Thyroid gland (tissue), 4 donors: ENCODE data around the gene KRT86. TPM values are rescaled to one million over a fixed set of nuclear protein-coding genes. Genes with fewer than 3 reads are reported as not detected.

Experiments used
- DNase-seq, 2 donors: peaks; one replicate each; pipeline ENCODE4 v3.0.0-alpha.2; 2019
- H3K27ac ChIP-seq, 3 donors: fragments of 200-600 bp; sonication (generic); 1 replicate in 2 of 3; 2 replicates in 1 of 3; pipeline ENCODE4 v1.5.1; 2016 to 2019; ENCODE audit warnings: mild to moderate bottlenecking in 1 of 3, moderate library complexity in 1 of 3
- H3K27me3 ChIP-seq: fragments of 200-600 bp; sonication (generic); one replicate; pipeline ENCODE4 v1.5.1; 2019
- H3K36me3 ChIP-seq, 2 donors: fragments of 200-600 bp; sonication (generic); one replicate each; pipeline ENCODE4 v1.5.1; 2016 to 2019
- H3K4me1 ChIP-seq, 2 donors: fragments of 200-600 bp; sonication (generic); one replicate each; pipeline ENCODE4 v1.5.1; 2017 to 2019
- H3K4me3 ChIP-seq, 3 donors: fragments of 200-600 bp; sonication (generic); replicated peaks in 1 of 3; 1 replicate in 2 of 3; 2 replicates in 1 of 3; pipeline ENCODE4 v1.5.1; 2016; ENCODE audit warnings: mild to moderate bottlenecking in 1 of 3
- H3K9me3 ChIP-seq: fragments of 200-600 bp; sonication (generic); one replicate; pipeline ENCODE4 v1.5.1; 2017
- CTCF ChIP-seq, 6 experiments: fragments of 200-600 bp in 3 of 6; fragments of 450-650 bp in 3 of 6; sonication (generic) in 3 of 6; IDR thresholded peaks; one replicate each; pipeline ENCODE4 v1.5.1; 2016 to 2019; ENCODE audit warnings: antibody characterized with exemption in 6 of 6, mild to moderate bottlenecking in 2 of 6, inconsistent platforms in 1 of 6, moderate library complexity in 1 of 6
- POLR2A ChIP-seq, 2 donors: fragments of 450-650 bp; IDR thresholded peaks; one replicate each; pipeline ENCODE4 v1.6.1; 2017; ENCODE audit warnings: antibody characterized with exemption in 2 of 2, mild to moderate bottlenecking in 2 of 2, moderate library complexity in 1 of 2
- WGBS, 2 donors: methylation state at CpG; one replicate each; pipeline ENCODE4 v1.1.5; 2017; 5-methylcytosine and 5-hydroxymethylcytosine counted together
- intact Hi-C: fragments of 100-400 bp; cut with DNase I; formaldehyde crosslinking; loops from one replicate; pipeline ENCODE4 v1.15.1; 2023
- total RNA-seq, 4 donors: library from RNA; depleted of rRNA; stranded (reverse); fragments of >200 nt; gene quantifications; one replicate each; pipeline ENCODE4 v1.2.3, GENCODE V29; 2016

Gene KRT86
- total RNA-seq, 4 donors from 2014 or later, result 0.13 to 1.1 (median 0.42) TPM

GRCh38 chr12:52264435-52264825 lies 10.0 kb upstream of the KRT86 start:
- H3K4me1 ChIP-seq, result no peaks in the 10 kb centered on the region
- intact Hi-C loops, result no loop called here
- WGBS, 2 donors, result 79 to 90% methylated on average over 2 of the region's 2 CpGs

GRCh38 chr12:52266514-52266913 lies 7.9 kb upstream of the KRT86 start:
- Histone ChIP-seq H3K4me3 (no peak overlapping the region), H3K27me3 (no peaks in the 10 kb centered on the region), H3K9me3 (no peaks in the 10 kb centered on the region), H3K27ac (no peak overlapping the region), H3K4me1 (no peaks in the 10 kb centered on the region), H3K36me3 (no peaks in the 10 kb centered on the region)
- TF ChIP-seq POLR2A (IDR thresholded peaks at IDR 0.05) (no peak), CTCF (IDR thresholded peaks at IDR 0.05) (no peak)
- 93 to 100% methylated on average over 2 of the region's 2 CpGs for WGBS, 2 donors
- no peak for DNase-seq
- intact Hi-C loops, result no loop called here

More at GRCh38 chr12:52264435-52264825, 10.0 kb upstream of the KRT86 start:
- Histone ChIP-seq H3K4me3 (no peak overlapping the region), H3K9me3 (no peaks in the 10 kb centered on the region), H3K27ac (no peak overlapping the region), H3K27me3 (no peaks in the 10 kb centered on the region), H3K36me3 (no peaks in the 10 kb centered on the region)
- no peak for TF ChIP-seq CTCF (IDR thresholded peaks at IDR 0.05)
- no peak for TF ChIP-seq POLR2A (IDR thresholded peaks at IDR 0.05)
- no peak for DNase-seq

GRCh38 chr12:52267266-52267665 lies 7.2 kb upstream of the KRT86 start:
- Histone ChIP-seq H3K27me3 (no peaks in the 10 kb centered on the region), H3K4me1 (no peaks in the 10 kb centered on the region), H3K27ac (no peak overlapping the region), H3K36me3 (no peaks in the 10 kb centered on the region), H3K9me3 (no peaks in the 10 kb centered on the region), H3K4me3 (no peak overlapping the region)
- DNase-seq, result no peak
- 92 to 96% methylated on average over 2 to 3 of the region's 3 CpGs for WGBS, 2 donors
- TF ChIP-seq CTCF (IDR thresholded peaks at IDR 0.05) (no peak), POLR2A (IDR thresholded peaks at IDR 0.05) (no peak)
- intact Hi-C loops, result no loop called here

GRCh38 chr12:52267699-52268098 lies 6.7 kb upstream of the KRT86 start:
- no peaks in the 10 kb centered on the region for H3K27me3 ChIP-seq
- intact Hi-C loops, result no loop called here
- no peaks in the 10 kb centered on the region for H3K36me3 ChIP-seq
- TF ChIP-seq POLR2A (IDR thresholded peaks at IDR 0.05) (no peak), CTCF (IDR thresholded peaks at IDR 0.05) (no peak)
- H3K27ac ChIP-seq, result no peak overlapping the region
- no peak overlapping the region for H3K4me3 ChIP-seq
- 92 to 94% methylated on average over 3 of the region's 3 CpGs for WGBS, 2 donors
- no peak for DNase-seq
- H3K4me1 ChIP-seq, result no peaks in the 10 kb centered on the region
- no peaks in the 10 kb centered on the region for H3K9me3 ChIP-seq

- intact Hi-C loops, result no loop called here
- no peaks in the 10 kb centered on the region for H3K36me3 ChIP-seq
- H3K4me3 ChIP-seq, result no peak overlapping the region
- 88 to 90% methylated on average over 2 of the region's 2 CpGs for WGBS, 2 donors
- TF ChIP-seq CTCF (IDR thresholded peaks at IDR 0.05) (no peak), POLR2A (IDR thresholded peaks at IDR 0.05) (no peak)
- no peak for DNase-seq
- H3K27me3 ChIP-seq, result no peaks in the 10 kb centered on the region
- H3K27ac ChIP-seq, result no peak overlapping the region
- H3K4me1 ChIP-seq, result no peaks in the 10 kb centered on the region
- H3K9me3 ChIP-seq, result no peaks in the 10 kb centered on the region
Observed at GRCh38 chr12:52268212-52268611, 6.2 kb upstream of the KRT86 start.
